ENCODE data around the gene STUM. TPM values are rescaled to one million over a fixed set of nuclear protein-coding genes. Genes with fewer than 3 reads are reported as not detected.

The STUM gene
- polyA plus RNA-seq, 1 donor (not counting 4 experiments of a cell fraction or from before 2014, with no cell fraction given) = 0.01 TPM

DNA sequence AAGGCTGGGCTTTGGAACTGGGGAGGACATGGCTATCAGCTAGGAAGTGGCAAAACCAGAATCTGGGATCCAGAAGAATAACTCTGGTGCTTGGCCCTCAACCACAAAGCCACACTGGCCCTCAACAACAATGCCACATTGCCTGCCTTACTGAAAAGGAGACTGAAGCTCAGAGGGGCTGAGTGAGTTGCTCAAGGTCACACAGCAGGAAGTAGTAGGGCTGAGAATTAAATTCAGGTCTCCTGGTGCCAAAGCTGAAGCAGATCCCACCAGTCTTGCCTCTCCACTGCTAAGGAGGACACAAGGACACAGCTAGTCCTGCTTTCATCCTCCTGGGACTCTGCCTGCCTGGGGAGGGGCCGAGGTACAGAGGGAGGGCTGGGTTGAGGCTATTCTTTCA is 29.4 kb upstream of the STUM start:
- Histone ChIP-seq H2AFZ (ENCODE audit: control insufficient read depth, low read length) (no peak overlapping the region), H3K27me3 (ENCODE audit: control insufficient read depth, extremely low read depth, insufficient read depth, low read length) (peaks cover 19% of the 10 kb centered on the region), H3K36me3 (ENCODE audit: control insufficient read depth in 2 of 2, extremely low read depth in 1 of 2, insufficient read depth in 2 of 2, low read length in 2 of 2) (no peaks in the 10 kb centered on the region), H3K9ac (ENCODE audit: control insufficient read depth, extremely low read depth, insufficient read depth, low read length) (no peak overlapping the region), H3K9me3 (ENCODE audit: control insufficient read depth, low read depth, low read length) (no peaks in the 10 kb centered on the region), H4K20me1 (ENCODE audit: control insufficient read depth, extremely low read depth, insufficient read depth, low read length) (no peaks in the 10 kb centered on the region), H3K27ac (ENCODE audit: control insufficient read depth, insufficient read depth, low read length) (no peak overlapping the region), H3K79me2 (ENCODE audit: control insufficient read depth, insufficient read depth, low read length) (no peaks in the 10 kb centered on the region), H3K9me1 (ENCODE audit: control insufficient read depth, extremely low read depth, insufficient read depth, low read length) (no peaks in the 10 kb centered on the region), H3K4me1 (ENCODE audit: control insufficient read depth, extremely low read depth, insufficient read depth, low read length) (no peaks in the 10 kb centered on the region), H3K4me2 (ENCODE audit: control insufficient read depth, extremely low read depth, insufficient read depth, low read depth, low read length) (no peak overlapping the region), H3K4me3 (ENCODE audit: control insufficient read depth in 2 of 3, extremely low read depth in 1 of 3, insufficient read depth in 2 of 3, low read depth in 1 of 3, low read length in 3 of 3) (no peak overlapping the region)
- FAIRE-seq (no peak), DNase-seq (ENCODE audit: low read depth, low spot score) (no peak)
- TF ChIP-seq, protein P1, sequence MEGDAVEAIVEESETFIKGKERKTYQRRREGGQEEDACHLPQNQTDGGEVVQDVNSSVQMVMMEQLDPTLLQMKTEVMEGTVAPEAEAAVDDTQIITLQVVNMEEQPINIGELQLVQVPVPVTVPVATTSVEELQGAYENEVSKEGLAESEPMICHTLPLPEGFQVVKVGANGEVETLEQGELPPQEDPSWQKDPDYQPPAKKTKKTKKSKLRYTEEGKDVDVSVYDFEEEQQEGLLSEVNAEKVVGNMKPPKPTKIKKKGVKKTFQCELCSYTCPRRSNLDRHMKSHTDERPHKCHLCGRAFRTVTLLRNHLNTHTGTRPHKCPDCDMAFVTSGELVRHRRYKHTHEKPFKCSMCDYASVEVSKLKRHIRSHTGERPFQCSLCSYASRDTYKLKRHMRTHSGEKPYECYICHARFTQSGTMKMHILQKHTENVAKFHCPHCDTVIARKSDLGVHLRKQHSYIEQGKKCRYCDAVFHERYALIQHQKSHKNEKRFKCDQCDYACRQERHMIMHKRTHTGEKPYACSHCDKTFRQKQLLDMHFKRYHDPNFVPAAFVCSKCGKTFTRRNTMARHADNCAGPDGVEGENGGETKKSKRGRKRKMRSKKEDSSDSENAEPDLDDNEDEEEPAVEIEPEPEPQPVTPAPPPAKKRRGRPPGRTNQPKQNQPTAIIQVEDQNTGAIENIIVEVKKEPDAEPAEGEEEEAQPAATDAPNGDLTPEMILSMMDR (optimal IDR thresholded peaks at IDR 0.05 in 1 of 3, IDR thresholded peaks at IDR 0.05 in 1 of 3, conservative IDR thresholded peaks at IDR 0.05 in 1 of 3; ENCODE audit: extremely low read depth in 1 of 3, insufficient read depth in 2 of 3, low read length in 3 of 3) = no peak
- TF ChIP-seq EZH2 (IDR thresholded peaks at IDR 0.05; ENCODE audit: low read length) = no peak
- dilution Hi-C loops (cut with MboI; ENCODE audit: extremely low pct_ligation_motif_present, low sequenced_read_pairs) = no loop called here

DNA sequence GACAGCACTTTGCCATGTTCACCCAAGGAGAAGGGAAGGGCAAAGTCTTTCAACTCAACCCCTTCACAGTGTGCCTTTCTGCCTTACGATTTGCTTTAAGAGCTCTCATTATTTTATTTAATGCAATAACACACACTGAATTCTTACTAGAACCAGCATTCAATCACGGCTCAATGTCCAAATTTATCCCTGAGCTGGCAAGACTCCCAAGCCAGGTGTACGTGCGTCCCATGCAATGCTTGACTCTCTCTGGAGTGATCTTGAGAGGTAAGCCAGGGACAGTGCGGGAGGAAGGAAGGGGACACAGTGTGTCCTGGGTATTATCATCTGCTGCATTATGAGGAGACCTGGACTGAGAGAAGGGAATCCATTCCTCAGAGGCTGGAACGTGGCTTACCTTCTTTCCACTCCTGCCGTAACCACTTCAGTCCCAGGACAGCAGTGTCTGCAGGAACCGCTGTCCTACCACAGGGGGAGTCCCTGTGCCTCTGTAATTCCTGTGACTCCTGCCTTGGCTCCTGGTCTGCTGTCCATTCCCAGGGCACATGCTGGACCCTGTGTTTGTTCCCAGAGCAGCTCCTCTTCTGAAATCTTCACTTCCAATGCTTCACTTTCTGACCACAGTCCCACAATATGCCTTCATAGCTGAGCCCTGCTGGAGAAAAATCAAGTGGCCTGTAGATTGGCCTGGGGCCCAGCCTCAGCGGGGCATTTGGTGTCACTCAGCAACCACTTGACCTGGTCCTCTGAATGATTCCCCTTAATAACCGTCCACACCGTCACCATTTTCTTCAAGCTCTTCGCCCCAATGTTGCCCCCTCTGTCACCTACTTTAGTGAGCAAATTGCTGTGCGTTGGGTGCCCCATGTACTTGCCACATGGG is 28.6 kb upstream of the STUM start:
- no peak for DNase-seq (ENCODE audit: low read depth, low spot score)
- no peak overlapping the region for H3K27ac ChIP-seq (ENCODE audit: control insufficient read depth, insufficient read depth, low read length)
- H2AFZ ChIP-seq (ENCODE audit: control insufficient read depth, low read length) = no peak overlapping the region
- peaks cover 19% of the 10 kb centered on the region for H3K27me3 ChIP-seq (ENCODE audit: control insufficient read depth, extremely low read depth, insufficient read depth, low read length)
- H3K79me2 ChIP-seq (ENCODE audit: control insufficient read depth, insufficient read depth, low read length) = no peaks in the 10 kb centered on the region
- no peak overlapping the region for H3K4me2 ChIP-seq (ENCODE audit: control insufficient read depth, extremely low read depth, insufficient read depth, low read depth, low read length)
- no peaks in the 10 kb centered on the region for H3K9me1 ChIP-seq (ENCODE audit: control insufficient read depth, extremely low read depth, insufficient read depth, low read length)
- no peaks in the 10 kb centered on the region for H3K36me3 ChIP-seq (ENCODE audit: control insufficient read depth in 2 of 2, extremely low read depth in 1 of 2, insufficient read depth in 2 of 2, low read length in 2 of 2)
- dilution Hi-C loops (cut with MboI; ENCODE audit: extremely low pct_ligation_motif_present, low sequenced_read_pairs) = no loop called here
- TF ChIP-seq, protein P1 (optimal IDR thresholded peaks at IDR 0.05 in 1 of 3, IDR thresholded peaks at IDR 0.05 in 1 of 3, conservative IDR thresholded peaks at IDR 0.05 in 1 of 3; ENCODE audit: extremely low read depth in 1 of 3, insufficient read depth in 2 of 3, low read length in 3 of 3) = peak in 2 of 3 experiments; percentile 7 to 16
- TF ChIP-seq EZH2 (IDR thresholded peaks at IDR 0.05; ENCODE audit: low read length) = no peak
- FAIRE-seq = no peak
- H3K9ac ChIP-seq (ENCODE audit: control insufficient read depth, extremely low read depth, insufficient read depth, low read length) = no peak overlapping the region
- no peaks in the 10 kb centered on the region for H3K4me1 ChIP-seq (ENCODE audit: control insufficient read depth, extremely low read depth, insufficient read depth, low read length)
- no peaks in the 10 kb centered on the region for H4K20me1 ChIP-seq (ENCODE audit: control insufficient read depth, extremely low read depth, insufficient read depth, low read length)
- no peaks in the 10 kb centered on the region for H3K9me3 ChIP-seq (ENCODE audit: control insufficient read depth, low read depth, low read length)
- H3K4me3 ChIP-seq (ENCODE audit: control insufficient read depth in 2 of 3, extremely low read depth in 1 of 3, insufficient read depth in 2 of 3, low read depth in 1 of 3, low read length in 3 of 3) = no peak overlapping the region

All from keratinocyte (primary cell).